HFF-Myc (cell line): Measurements from ENCODE around the gene KCNA5.

Experiments used
- DNase-seq: peaks from one replicate; pipeline ENCODE4 v3.0.0-alpha.2; 2011; ENCODE audit warnings: low read depth; ENCODE audit errors: extremely low read depth
- H3K4me3 ChIP-seq: replicated peaks from 2 replicates; pipeline ENCODE4 v1.5.1; 2011; ENCODE audit warnings: low read depth, mild to moderate bottlenecking, control low read depth, low read length
- TF ChIP-seq, protein P1 (sequence below): IDR thresholded peaks from 2 replicates; pipeline ENCODE4 v1.5.1; 2012; ENCODE audit warnings: mild to moderate bottlenecking, low read depth, low read length, control low read depth; ENCODE audit errors: missing control alignments

KCNA5 gene

DNA sequence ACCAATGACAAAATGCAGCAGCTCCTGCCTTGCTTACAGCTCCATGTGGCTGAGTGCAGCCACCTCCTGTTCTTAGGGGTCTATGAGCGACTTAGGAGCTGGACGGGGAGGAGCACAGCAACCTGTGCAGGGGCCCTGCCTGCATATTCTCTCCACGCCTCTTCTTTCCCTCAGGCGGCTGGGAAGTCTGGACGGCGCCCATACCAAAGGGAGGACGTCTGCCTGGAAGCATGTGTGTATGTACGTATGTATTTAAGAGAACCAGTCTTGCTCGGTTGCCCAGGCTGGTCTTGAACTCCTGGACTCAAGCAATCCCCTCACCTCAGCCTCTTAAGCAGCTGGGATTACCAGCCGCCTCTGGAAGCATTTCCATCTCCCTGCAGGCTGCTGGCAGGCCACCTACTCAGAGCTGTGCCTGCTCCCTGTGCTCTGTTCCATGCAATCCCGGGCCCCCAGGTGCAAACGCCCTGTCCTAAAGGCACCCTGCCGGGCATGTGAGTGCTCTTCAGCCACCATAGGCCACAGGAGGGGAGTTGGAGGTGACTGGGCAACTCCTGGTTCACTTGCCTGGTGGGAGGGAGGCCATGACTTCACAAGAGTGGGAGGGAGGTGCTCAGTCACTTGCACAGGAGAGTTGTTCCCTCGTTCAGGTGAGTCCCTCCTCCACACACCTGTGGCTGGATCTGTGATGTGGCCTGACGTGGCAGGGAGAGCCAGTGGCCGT is 44.3 kb downstream of the KCNA5 start:
- no peak overlapping the region for H3K4me3 ChIP-seq
- TF ChIP-seq, protein P1, sequence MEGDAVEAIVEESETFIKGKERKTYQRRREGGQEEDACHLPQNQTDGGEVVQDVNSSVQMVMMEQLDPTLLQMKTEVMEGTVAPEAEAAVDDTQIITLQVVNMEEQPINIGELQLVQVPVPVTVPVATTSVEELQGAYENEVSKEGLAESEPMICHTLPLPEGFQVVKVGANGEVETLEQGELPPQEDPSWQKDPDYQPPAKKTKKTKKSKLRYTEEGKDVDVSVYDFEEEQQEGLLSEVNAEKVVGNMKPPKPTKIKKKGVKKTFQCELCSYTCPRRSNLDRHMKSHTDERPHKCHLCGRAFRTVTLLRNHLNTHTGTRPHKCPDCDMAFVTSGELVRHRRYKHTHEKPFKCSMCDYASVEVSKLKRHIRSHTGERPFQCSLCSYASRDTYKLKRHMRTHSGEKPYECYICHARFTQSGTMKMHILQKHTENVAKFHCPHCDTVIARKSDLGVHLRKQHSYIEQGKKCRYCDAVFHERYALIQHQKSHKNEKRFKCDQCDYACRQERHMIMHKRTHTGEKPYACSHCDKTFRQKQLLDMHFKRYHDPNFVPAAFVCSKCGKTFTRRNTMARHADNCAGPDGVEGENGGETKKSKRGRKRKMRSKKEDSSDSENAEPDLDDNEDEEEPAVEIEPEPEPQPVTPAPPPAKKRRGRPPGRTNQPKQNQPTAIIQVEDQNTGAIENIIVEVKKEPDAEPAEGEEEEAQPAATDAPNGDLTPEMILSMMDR, result no peak
- DNase-seq, result no peak

DNA sequence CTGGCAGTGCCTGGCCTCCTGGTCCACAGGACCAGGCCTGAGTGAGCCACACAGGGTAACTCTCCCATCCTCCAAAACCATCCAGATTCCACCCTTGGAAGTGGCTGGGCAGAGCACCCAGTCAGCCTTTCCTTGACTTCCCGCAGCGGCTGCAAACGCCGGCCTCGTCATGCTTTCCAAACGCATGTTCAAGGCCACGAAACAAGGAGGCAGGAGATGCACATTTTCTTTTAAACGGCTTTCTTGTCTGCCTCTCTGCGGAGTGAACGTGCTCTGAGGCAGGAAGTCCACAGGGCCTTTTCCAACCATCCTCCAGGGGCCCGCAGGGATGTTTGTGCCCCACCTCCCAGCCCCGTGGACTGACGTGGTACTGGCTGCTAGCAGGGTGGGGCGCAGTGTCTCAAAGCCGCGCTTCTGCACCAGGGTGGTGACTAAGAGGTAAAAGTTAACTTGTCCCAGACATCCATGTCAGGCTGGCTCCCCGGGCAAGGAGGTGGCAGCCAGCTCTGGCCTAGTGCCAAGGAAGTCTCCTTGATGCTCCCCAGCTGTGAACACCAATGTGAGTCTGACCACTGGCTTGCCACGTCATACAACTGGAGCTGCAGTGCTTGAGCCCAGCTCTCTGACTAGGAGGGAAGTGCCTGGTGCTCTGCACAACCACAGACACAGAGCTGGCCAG is 45.0 kb downstream of the KCNA5 start:
- DNase-seq, result peak; percentile 72
- no peak overlapping the region for H3K4me3 ChIP-seq
- TF ChIP-seq, protein P1, result no peak

GRCh38 chr12:5094551-5094950 is 50.9 kb downstream of the KCNA5 start:
- H3K4me3 ChIP-seq, result no peak overlapping the region
- DNase-seq, result no peak
- TF ChIP-seq, protein P1, result no peak

GRCh38 chr12:5094986-5095385 is 51.3 kb downstream of the KCNA5 start:
- DNase-seq, result no peak
- TF ChIP-seq, protein P1, result no peak
- H3K4me3 ChIP-seq, result no peak overlapping the region
